ENCODE results near the gene CCDC39.

GRCh38 chr3:180679178-180680096 lies at the start of gene CCDC39:
- no peak for TF ChIP-seq TAF1 (IDR thresholded peaks at IDR 0.05; ENCODE audit: borderline replicate concordance, insufficient read depth, low read length)
- TF ChIP-seq POLR2AphosphoS5 (IDR thresholded peaks at IDR 0.05; ENCODE audit: low read depth, low read length) = no peak
- TF ChIP-seq, protein P1, sequence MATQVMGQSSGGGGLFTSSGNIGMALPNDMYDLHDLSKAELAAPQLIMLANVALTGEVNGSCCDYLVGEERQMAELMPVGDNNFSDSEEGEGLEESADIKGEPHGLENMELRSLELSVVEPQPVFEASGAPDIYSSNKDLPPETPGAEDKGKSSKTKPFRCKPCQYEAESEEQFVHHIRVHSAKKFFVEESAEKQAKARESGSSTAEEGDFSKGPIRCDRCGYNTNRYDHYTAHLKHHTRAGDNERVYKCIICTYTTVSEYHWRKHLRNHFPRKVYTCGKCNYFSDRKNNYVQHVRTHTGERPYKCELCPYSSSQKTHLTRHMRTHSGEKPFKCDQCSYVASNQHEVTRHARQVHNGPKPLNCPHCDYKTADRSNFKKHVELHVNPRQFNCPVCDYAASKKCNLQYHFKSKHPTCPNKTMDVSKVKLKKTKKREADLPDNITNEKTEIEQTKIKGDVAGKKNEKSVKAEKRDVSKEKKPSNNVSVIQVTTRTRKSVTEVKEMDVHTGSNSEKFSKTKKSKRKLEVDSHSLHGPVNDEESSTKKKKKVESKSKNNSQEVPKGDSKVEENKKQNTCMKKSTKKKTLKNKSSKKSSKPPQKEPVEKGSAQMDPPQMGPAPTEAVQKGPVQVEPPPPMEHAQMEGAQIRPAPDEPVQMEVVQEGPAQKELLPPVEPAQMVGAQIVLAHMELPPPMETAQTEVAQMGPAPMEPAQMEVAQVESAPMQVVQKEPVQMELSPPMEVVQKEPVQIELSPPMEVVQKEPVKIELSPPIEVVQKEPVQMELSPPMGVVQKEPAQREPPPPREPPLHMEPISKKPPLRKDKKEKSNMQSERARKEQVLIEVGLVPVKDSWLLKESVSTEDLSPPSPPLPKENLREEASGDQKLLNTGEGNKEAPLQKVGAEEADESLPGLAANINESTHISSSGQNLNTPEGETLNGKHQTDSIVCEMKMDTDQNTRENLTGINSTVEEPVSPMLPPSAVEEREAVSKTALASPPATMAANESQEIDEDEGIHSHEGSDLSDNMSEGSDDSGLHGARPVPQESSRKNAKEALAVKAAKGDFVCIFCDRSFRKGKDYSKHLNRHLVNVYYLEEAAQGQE (IDR thresholded peaks at IDR 0.05; ENCODE audit: insufficient read depth in 1 of 2, low read depth in 2 of 2, low read length in 2 of 2) = no peak
- TF ChIP-seq SIN3A (IDR thresholded peaks at IDR 0.05; ENCODE audit: borderline replicate concordance, insufficient read depth, low read length) = no peak
- TF ChIP-seq FOXP2 (optimal IDR thresholded peaks at IDR 0.05; ENCODE audit: borderline replicate concordance, extremely low read depth, extremely low read length, insufficient read depth) = no peak
